Mucosa of descending colon (tissue), 3 donors: ENCODE data around the gene ADCY10. TPM values are rescaled to one million over a fixed set of nuclear protein-coding genes. Genes with fewer than 3 reads are reported as not detected.

Experiments used
- ATAC-seq: fragments of 200-7000 bp; cut with Tn5 transposase; one replicate; pipeline ENCODE4 v1.9.1; 2020; ENCODE audit warnings: mild to moderate bottlenecking, moderate library complexity
- DNase-seq, 3 donors: peaks; one replicate each; pipeline ENCODE4 v3.0.0-alpha.2; 2020
- H3K36me3 ChIP-seq: fragments of 200-600 bp; one replicate; pipeline ENCODE4 v1.8.0; 2021; ENCODE audit warnings: low read depth, mild to moderate bottlenecking
- H3K4me1 ChIP-seq: fragments of 200-600 bp; one replicate; pipeline ENCODE4 v1.8.0; 2021; ENCODE audit warnings: low read depth, mild to moderate bottlenecking
- H3K4me3 ChIP-seq: fragments of 200-600 bp; one replicate; pipeline ENCODE4 v1.8.0; 2021; ENCODE audit warnings: mild to moderate bottlenecking
- H3K9me3 ChIP-seq: fragments of 200-600 bp; one replicate; pipeline ENCODE4 v1.8.0; 2021; ENCODE audit warnings: mild to moderate bottlenecking
- intact Hi-C, 2 donors: fragments of 100-400 bp; cut with DNase I in 1 of 2; cut with micrococcal nuclease in 1 of 2; formaldehyde crosslinking; loops; one replicate each; pipeline versions ENCODE4 v1.11.0 to v1.11.1; 2022; cut with DNase I, micrococcal nuclease
- total RNA-seq, 3 donors: library from RNA; stranded (reverse); fragmentation: NEBNext Ultra II Directional in 2 of 3; extraction: Animal tissue kit (Norgen Biotek cat#: 25700) in 2 of 3; gene quantifications; one replicate each; pipeline versions ENCODE4 v1.2.1 to v1.2.4, GENCODE V29; 2021 to 2023
- TF ChIP-seq, protein P1 (sequence below): fragments of 200-600 bp; IDR thresholded peaks from one replicate; pipeline ENCODE4 v1.8.0; 2022; ENCODE audit warnings: antibody characterized with exemption, mild to moderate bottlenecking
- donor health status: DM: no; HTN: no; CAD: no; lungs with moderate emphysema.
- donor health status: DM: no; HTN: no; CAD: no.
- donor health status: DM: no; HTN: yes; CAD: no.

The ADCY10 gene
- total RNA-seq, 3 donors from 2014 or later, result 0.07 to 0.49 (median 0.28) TPM

DNA sequence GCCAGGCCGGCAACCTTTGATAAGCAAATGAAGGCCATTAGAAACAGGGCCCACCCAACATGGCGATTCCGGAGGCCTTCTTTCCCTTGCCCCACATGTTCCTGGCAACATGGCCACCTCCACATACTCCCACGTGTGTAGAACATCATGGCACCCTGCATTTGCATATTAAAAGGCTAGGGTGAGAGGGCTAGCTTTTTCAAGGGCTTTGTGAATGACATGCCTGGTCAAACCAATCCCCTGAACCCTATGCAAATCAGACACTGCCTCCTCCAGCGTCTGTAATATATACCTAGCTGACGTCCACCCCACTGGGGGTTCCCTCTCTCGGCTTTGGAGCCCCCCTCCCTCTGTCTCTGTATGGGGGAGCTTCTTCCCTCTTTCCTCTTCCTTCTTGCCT lies 1.6 kb downstream of the ADCY10 start:
- TF ChIP-seq, protein P1, sequence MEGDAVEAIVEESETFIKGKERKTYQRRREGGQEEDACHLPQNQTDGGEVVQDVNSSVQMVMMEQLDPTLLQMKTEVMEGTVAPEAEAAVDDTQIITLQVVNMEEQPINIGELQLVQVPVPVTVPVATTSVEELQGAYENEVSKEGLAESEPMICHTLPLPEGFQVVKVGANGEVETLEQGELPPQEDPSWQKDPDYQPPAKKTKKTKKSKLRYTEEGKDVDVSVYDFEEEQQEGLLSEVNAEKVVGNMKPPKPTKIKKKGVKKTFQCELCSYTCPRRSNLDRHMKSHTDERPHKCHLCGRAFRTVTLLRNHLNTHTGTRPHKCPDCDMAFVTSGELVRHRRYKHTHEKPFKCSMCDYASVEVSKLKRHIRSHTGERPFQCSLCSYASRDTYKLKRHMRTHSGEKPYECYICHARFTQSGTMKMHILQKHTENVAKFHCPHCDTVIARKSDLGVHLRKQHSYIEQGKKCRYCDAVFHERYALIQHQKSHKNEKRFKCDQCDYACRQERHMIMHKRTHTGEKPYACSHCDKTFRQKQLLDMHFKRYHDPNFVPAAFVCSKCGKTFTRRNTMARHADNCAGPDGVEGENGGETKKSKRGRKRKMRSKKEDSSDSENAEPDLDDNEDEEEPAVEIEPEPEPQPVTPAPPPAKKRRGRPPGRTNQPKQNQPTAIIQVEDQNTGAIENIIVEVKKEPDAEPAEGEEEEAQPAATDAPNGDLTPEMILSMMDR, result no peak
- ATAC-seq (no peak), DNase-seq (no peak)
- Histone ChIP-seq H3K36me3 (no peaks in the 10 kb centered on the region), H3K9me3 (peaks cover 6% of the 10 kb centered on the region), H3K4me3 (no peak overlapping the region), H3K4me1 (no peaks in the 10 kb centered on the region)
- intact Hi-C loops, result no loop called here

DNA sequence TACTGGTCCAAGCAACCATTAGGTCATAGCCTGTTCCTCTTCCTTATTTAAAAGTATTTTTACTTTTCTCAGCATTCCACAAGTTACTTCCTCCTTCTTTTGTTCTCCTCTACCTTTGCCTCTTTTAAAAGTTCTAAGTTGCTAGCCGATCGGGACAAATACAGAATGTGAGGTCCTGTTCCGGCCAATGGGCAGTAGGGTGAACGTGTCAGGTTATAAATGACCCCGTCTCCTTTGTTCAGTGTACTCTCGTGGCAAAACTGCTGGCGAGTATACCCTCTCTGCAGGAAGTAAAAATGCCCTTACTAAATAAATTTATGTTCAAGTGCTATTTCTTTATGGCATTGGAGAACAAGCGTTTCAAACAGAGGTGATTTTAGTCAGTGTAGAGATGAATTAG lies 2.5 kb downstream of the ADCY10 start:
- intact Hi-C loops, result no loop called here
- ATAC-seq (peak; percentile 40), DNase-seq (no peak)

DNA sequence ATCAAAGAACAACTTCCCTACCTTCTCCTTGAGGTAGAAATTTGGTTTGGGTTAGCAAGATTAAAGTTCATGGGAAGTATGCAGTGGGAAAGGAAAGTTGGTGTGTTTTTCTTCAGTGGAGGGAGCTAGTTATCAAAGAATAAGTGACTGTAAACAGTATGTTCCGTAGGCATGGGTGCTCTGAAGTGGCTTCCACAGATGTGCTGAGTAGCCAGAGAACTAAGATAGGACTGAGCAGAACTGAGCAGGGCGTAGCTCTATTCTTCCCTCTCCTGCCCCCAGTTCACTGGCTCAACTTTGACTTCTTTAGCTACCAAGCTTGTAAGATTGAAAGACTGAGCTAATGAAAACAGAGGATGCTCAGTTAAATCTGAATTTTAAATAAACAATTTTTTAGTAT lies 3.4 kb downstream of the ADCY10 start:
- DNase-seq, result no peak
- no peak overlapping the region for H3K4me3 ChIP-seq
- H3K9me3 ChIP-seq, result peaks cover 6% of the 10 kb centered on the region
- intact Hi-C loops, result no loop called here
- no peaks in the 10 kb centered on the region for H3K4me1 ChIP-seq
- no peaks in the 10 kb centered on the region for H3K36me3 ChIP-seq
- peak; percentile 27 for ATAC-seq
- TF ChIP-seq, protein P1, result no peak

More for the DNA sequence above, 2.5 kb downstream of the ADCY10 start:
- peaks cover 6% of the 10 kb centered on the region for H3K9me3 ChIP-seq
- H3K36me3 ChIP-seq, result no peaks in the 10 kb centered on the region
- TF ChIP-seq, protein P1, result no peak
- no peaks in the 10 kb centered on the region for H3K4me1 ChIP-seq
- no peak overlapping the region for H3K4me3 ChIP-seq

DNA sequence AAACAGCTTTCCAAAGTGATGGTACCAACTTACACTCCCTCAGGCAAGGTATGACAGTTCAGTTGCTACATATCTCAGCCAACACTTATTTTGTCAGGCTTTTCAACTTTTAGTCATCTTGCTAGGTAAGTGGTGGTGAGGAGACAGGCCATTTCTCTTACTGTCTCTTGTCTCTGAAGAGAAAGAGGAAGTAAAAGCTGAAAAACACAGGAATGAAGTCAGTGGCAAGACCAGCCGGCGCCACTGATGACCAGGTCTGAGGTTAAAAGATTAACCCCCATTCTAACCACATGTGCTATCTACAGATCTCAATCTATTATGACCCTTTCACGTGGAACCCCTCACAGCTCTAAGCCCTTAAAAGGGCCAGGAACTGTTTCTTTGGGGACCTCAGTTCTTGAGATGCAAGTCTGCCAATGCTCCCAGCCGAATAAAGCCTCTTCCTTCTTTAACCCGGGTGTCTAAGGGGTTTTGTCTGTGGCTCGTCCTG lies 4.2 kb downstream of the ADCY10 start:
- Histone ChIP-seq H3K36me3 (no peaks in the 10 kb centered on the region), H3K4me3 (no peak overlapping the region), H3K9me3 (peaks cover 6% of the 10 kb centered on the region), H3K4me1 (no peaks in the 10 kb centered on the region)
- intact Hi-C loops, result no loop called here
- TF ChIP-seq, protein P1, result no peak
- DNase-seq, result no peak
- ATAC-seq, result no peak

DNA sequence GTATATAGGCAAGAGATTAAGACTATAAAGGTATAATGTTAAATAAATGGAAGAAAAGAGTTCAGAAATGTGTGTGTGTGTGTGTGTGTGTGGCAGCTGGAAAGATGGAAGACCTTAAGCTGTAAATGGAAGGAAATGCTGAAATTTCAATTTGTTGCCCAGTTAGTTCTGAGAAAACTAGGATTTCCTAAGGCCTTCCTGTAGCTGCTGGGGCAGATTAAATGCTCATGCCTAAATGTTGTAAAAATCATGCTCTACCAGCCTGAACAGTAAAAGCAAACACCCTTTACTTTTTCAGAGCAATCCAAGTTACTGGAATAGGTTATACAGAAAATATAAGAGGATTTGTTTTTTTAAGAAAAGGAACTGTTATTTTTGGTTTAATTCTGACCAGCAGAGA lies 8.3 kb downstream of the ADCY10 start:
- TF ChIP-seq, protein P1, result no peak
- ATAC-seq, result no peak

DNA sequence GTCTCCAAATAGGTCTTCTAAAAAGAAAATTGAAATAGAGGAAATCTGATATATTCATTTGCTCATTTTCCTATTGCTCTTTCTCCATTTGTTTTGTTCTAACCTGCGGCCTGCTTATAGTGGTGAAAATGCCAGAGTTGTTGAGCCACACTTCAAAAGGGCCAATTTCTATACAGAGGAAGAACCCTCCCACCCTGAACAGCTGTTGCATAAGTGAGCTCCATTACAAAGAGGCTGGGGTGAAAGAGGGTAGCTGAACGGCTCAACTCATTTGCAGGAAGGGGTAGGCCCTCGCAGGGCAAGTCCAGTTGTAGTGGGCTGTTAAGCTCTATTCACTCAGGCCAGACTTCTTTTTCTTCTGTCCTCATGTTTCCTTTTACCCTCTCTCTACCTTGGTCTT lies 8.8 kb downstream of the ADCY10 start:
- ATAC-seq (no peak), DNase-seq (no peak)
- H3K4me3 ChIP-seq, result no peak overlapping the region
- intact Hi-C loops, result no loop called here
- no peaks in the 10 kb centered on the region for H3K4me1 ChIP-seq
- TF ChIP-seq, protein P1, result no peak
- no peaks in the 10 kb centered on the region for H3K36me3 ChIP-seq
- peaks cover 6% of the 10 kb centered on the region for H3K9me3 ChIP-seq

More for the DNA sequence above, 8.3 kb downstream of the ADCY10 start:
- intact Hi-C loops, result no loop called here
- Histone ChIP-seq H3K9me3 (peaks cover 6% of the 10 kb centered on the region), H3K4me3 (no peak overlapping the region), H3K4me1 (no peaks in the 10 kb centered on the region), H3K36me3 (no peaks in the 10 kb centered on the region)
- DNase-seq, result no peak
